ENCODE measurements around the gene IFIT1B. TPM values are rescaled to one million over a fixed set of nuclear protein-coding genes. Genes with fewer than 3 reads are reported as not detected.
A peak's percentile ranks its signal among the peaks of the same experiment; 100 is the strongest.
"Not testable (repeated sequence)": the region's sequence is repeated elsewhere in the genome, so short reads cannot be mapped to it uniquely, and the experiment has no call there.

The IFIT1B gene
- total RNA-seq, 1 experiment from 2014 or later = not detected

DNA sequence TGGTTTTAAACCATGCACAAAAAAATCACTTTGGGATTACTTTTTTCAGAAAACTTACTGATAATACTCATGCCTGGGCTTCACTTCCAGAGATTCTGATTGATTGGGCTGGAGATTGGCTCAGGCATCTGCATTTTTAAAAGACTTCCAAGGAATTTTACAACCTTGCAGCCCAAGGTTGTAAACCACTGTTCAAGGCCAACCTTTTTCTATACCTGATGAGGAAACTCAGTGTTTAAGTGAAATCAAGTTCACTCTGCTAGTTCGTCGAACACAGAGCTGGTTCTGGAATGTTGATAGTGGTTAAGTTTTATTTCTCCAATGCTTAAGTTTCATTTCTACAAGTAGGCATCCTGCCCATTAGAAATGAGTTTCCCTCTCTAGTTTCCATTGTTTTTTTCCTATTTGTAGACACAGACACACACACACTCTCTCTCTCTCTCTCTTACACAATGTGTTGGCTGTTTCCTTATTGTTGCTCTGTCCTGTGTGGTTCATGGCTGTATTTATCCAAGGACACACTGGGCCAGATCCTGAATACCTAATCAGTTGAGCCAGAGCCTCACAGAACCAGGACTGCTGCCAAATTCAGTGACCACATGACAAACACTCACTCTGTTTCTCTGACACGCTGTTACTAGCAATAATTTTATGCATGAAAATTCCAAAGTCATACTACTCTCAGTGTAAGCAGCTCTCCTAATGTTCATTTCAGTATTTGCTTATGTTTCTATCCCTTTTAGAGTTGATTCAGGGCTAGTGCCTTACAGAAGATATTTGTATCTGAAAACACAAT lies 3.7 kb upstream of the IFIT1B start:
- no peak for DNase-seq (ENCODE audit: extremely low read depth, low read depth)

DNA sequence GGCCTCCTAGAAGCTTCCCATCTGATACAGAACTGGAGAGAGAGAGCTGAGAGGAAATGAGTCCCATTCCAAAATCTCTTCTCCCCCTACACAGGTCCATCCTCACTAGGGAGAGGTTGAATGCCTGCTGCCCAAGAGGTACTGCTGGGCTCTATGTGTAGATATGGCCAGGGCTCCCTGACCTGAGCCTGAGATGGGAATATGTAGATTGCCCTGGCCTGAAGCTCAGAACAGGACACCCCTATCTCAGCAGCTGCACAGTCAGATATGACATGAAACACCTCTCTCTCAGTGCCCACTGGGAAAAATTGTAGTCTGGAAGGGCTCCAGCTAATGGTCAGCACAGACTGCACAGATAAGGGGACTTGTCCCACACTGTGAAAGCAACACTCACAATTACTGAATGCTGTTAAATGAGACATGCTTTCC lies 3.1 kb upstream of the IFIT1B start:
- no peak for DNase-seq (ENCODE audit: extremely low read depth, low read depth)

DNA sequence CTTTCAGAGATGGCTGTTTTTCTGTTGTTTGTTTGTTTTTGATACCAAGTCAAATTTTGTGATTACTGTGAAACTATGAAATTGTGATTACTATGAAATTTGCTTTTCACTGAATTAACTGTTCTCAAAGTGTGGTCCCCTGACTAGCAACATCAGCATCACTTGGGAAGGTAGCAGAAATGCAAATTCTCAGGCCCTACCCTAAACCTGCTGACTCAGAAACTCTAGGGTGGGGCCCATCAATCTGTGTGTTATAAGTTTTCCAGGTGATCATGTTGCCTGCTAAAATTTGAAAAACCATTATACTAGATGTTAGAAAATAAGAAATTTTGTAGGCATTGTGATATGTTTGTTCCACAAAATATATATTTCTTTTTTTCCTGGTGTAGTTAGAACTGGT lies 1.2 kb downstream of the IFIT1B start:
- DNase-seq (ENCODE audit: extremely low read depth, low read depth) = no peak

DNA sequence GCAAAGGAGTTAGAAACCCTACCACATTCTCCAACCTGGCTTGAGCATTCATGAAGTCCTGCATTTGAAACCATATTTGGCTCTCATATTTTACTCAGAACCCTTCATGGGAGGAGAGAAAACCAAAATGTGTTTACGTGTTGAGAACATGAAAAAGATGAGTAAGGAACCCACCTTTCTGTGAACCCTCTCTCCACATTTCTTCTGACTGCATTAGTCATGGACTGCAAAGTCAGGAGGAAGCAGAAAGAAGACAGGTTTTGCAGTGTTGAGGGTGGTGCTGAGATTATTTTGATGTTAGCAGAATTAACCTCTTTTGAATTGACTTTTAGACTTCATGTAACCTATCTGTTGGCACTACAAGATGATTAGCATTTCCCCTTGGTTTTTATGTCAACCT lies 4.9 kb downstream of the IFIT1B start:
- DNase-seq (ENCODE audit: extremely low read depth, low read depth) = no peak

DNA sequence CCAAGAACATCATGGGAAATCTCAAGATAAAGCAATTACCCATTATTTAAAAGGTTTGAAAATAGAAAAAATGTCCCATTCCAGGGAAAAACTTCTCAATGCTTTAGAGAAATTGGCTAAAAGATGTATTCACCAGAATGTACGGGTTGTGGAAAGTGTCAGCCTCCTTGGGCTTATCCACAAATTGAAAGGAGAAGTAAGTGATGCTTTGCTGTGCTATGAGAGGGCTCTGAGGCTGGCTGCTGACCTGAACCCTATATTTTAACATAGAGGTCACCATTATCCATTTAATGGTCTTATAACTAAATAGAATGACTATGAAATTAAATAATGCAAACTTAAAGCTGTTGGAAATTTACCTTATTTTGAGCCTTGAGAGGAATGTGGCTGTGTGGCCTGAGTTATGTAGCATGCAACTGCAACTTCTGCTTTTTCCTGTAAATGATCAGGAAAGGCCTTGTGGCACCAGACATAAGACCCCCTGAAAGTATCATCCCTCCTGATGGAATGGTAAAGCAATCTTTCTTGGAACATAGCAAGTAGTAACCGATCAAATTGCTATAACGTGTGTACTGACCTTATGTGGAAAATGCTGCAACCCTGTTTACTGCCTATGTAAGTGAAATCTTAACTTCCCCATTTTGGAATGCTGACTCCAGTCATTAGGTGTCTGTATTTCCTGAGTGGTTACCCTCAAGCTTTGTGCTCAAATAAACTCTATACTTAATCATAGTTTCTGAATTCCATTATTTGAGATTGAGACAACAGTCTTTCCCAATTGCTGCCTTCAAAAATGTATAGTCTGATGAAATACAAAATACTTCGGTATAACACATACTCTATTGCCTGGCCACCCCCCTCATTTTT lies 6.9 kb downstream of the IFIT1B start:
- DNase-seq (ENCODE audit: extremely low read depth, low read depth) = no peak

DNA sequence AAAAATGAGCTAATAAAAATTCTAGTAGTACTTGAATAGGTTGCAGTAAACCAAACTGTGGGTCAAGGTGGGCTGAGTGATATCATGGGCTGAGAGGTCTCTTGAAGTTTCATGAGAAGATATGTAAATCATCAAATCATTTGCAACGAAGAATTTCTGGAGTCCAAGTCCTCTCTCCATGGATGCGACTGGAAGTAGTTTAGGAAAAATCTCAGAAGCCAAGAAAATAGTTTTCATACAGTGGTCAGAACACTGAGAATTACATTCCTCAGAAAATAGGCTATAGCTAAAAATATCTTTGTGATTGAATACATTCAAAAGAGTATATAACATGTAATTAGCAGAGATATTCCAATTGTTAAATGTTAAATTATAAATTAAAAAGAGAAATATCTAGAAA lies 10.9 kb downstream of the IFIT1B start:
- no peak for DNase-seq (ENCODE audit: extremely low read depth, low read depth)

DNA sequence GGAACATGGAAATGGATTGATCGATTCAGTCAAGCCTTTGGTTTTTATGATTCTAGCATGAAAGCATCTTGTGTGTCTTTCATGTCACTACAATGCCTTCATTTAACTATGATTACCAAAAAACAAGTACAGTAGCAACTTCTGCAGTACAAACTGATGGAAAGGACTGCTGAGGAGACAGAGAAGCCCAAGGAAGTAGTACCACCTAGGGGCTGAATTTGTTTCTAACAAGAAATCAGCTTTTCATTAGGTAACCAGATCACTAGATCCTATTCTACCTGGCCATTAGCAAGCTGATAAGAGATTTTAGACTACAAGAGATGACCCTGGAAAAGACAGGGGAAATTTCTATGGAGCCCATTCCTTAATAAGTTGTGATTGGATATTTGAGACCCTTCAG lies 11.4 kb downstream of the IFIT1B start:
- peak; percentile 19 for DNase-seq (ENCODE audit: extremely low read depth, low read depth)

DNA sequence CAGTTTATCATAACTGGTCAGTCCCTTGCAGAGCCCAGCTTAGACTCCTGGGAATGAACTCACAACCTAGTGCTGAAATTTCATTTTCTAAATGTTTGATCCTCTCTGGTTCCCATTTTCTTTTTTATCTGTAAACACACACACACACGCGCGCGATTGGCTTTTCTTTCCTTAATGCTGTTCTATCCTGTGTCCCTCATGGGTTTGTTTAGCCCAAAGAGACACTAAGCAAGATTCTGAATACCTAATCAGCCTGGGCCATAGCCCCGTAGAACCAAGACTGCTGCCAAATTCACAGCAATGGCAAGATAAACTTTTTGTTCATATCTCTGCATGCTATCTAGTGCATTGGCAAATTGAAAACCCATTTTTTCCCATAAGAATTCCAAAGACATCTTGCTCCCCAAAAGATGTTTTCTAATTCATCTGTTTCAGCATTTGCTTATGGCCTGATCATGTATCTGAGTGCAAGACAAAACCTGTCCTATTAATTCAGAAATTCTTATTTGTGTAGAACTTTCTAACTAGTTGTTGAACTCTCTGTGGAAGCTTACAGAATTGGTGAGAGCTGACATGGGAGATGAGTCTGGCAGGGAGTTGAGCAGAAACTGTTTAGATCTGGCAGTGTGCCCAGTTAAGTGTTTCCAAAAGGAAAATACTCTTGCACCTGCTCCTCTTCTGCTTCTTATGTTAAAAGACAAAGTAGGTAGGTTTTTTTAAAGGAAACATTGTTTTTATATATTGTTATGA lies 12.8 kb downstream of the IFIT1B start:
- no peak for DNase-seq (ENCODE audit: extremely low read depth, low read depth)

DNA sequence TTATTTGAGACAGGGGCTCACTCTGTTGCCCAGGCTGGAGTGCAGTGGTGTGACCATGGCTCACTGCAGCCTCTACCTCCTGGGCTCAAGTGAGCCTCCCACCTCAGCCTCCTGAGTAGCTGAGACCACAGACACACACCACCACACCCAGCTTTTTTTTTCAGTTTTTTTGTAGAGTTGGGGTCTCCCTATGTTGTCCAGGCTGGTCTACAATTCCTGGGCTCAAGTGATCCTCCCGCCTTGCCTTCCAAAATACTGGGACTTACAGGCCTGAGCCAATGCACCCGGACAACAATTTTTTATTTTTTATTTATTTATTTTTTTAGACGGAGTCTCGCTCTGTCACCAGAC lies 13.3 kb downstream of the IFIT1B start:
- not testable (repeated sequence) for DNase-seq (ENCODE audit: extremely low read depth, low read depth)

DNA sequence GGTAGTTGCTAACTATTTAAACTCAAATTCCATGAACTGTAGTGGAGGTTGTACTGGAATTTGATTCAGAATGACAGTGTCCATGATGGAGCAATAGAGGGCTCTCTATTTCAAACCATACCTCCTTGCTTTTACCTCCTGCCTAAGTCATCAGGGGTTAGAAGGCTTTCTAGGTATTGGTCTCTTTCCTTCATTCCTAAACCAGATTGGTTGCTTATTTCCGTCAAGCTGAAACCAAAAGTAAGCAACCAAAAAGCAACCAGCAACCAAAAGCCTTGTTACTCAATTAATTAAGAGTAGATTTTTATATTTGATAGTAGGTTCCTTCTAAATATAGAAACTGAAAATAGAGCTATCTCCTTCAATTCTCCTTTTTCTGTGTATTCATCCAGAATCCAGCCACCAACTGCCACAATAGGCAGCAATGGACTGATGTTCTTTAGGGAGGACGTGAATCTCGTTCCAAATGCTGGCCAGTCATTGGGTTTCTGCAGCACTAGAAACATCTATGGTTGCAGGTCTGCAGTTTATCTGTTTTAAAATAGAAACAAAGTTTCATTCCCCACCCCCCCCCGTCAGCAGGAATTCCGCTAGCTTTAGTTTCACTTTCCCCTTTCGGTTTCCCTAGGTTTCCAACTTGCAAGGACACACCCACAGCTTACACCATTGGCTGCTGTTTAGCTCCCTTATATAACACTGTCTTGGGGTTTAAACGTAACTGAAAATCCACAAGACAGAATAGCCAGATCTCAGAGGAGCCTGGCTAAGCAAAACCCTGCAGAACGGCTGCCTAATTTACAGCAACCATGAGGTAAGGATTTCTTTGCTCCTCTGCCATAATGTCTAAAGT lies 14.3 kb downstream of the IFIT1B start, which contains the start of gene IFIT1:
IFIT1 (plus strand) TSS at position 717 of the 850 bp plus-strand sequence; CDS start at position 807, 90 bp downstream.
- peak; percentile 80 for DNase-seq (ENCODE audit: extremely low read depth, low read depth)

DNA sequence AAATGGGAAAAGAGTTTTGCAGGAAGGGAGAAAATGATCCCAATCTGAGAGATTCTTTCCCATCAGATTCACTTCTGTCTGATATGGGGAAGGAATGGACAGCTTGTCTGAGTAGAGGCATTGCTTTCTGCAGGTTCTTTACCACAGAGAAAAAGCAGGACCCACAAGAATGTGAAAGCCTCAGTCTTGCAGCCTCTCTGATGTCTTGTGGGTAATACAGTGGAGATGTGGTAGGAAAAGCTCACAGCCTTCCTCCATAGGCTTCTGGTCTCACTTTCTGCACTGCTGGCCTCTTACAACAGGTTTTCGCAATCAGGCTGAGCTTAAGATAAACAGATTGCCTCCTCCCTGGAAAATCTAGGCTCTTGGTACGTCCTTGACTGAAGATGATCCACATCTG lies 15.1 kb downstream of the IFIT1B start:
- DNase-seq (ENCODE audit: extremely low read depth, low read depth) = peak; percentile 18

DNA sequence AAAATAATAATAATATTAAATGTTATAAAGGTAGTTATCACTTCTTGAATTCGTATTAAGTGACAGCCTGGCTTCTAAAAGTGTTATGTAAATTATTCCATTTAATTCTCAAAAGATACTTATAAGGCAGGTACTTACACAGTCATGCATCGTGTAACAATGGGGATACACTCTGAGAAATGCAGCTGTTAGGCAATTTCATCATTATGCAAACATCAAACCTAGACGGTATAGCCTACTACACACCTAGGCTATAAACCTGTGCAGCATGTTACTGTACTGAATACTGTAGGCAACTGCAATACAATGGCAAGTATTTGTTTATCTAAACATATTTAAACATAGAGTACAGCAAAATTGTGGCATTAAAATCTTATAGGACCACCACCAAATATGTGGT lies 16.0 kb downstream of the IFIT1B start:
- DNase-seq (ENCODE audit: extremely low read depth, low read depth) = no peak

DNA sequence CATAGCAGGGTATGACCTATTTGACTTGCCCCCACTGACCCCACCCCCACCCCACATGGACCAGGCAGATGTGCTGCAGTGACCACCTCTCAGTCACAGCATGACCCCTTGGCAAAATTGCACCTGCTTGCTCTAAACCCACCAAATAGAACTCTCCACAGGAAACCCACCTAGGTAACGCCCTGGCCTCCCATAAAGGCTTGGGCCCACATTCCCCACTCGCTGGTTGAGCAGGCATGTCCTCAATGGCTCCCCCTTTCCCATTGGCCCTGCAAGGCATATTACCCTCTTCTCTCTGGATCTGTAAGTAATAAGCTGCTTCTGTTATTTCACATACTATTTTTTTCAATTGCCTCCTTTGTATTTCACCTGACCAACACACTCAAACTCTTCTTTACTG lies 17.3 kb downstream of the IFIT1B start:
- DNase-seq (ENCODE audit: extremely low read depth, low read depth) = no peak

DNA sequence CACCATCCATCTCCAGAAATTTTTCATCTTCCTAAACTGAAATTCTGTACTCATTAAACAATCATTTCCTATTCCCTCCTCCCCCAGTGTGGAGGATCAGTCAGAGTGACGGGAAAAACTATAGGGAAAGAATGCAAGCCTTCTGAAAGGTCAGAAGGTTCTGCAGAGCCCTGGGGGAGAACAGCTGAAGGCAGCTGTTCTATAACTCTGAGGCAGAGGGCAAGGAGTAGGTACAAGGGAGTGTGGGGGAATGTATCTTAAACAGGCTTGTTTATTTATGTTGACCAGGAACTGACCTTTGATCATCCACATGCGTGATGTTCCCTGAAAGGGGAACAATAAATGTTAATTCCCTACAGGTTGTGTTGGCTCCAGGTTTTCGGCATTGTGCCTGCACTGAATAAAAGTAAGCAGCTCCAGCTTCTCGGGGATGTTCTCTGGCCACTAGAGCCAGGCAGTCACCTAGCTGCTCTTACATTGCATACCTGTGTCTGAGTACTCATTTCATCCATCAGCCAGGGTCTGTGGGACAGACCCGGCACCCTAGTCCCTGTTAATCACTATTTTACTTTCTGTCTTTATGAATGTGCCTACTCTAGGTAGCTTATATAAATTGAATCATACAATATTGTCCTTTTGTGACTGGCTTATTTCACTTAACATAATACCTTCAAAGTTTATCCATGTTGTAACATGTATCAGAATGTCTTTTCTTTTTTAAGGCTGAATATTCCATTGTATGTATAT lies 20.3 kb downstream of the IFIT1B start:
- DNase-seq (ENCODE audit: extremely low read depth, low read depth) = no peak

DNA sequence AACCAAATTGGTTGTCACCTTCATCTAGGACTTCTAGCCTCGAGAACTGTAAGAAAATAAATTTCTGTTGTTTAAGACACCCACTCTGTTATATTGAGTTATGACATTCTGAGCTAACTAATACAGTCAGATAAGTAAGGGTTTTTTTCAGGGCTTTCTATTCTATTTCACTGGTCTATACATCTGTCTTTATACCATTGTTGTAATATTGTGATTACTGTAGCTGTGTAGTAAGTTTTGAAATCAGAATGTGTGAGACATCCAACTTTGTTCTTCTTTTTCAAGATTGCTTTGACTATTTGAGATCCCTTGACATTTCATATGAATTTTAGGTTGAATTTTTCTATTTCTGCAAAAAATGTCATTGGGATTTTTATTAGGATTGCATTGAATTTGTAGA lies 22.1 kb downstream of the IFIT1B start:
- DNase-seq (ENCODE audit: extremely low read depth, low read depth) = no peak

DNA sequence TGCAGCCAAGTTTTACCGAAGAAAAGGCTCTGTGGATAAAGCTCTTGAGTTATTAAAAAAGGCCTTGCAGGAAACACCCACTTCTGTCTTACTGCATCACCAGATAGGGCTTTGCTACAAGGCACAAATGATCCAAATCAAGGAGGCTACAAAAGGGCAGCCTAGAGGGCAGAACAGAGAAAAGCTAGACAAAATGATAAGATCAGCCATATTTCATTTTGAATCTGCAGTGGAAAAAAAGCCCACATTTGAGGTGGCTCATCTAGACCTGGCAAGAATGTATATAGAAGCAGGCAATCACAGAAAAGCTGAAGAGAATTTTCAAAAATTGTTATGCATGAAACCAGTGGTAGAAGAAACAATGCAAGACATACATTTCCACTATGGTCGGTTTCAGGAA lies 25.2 kb downstream of the IFIT1B start:
- no peak for DNase-seq (ENCODE audit: extremely low read depth, low read depth)

DNA sequence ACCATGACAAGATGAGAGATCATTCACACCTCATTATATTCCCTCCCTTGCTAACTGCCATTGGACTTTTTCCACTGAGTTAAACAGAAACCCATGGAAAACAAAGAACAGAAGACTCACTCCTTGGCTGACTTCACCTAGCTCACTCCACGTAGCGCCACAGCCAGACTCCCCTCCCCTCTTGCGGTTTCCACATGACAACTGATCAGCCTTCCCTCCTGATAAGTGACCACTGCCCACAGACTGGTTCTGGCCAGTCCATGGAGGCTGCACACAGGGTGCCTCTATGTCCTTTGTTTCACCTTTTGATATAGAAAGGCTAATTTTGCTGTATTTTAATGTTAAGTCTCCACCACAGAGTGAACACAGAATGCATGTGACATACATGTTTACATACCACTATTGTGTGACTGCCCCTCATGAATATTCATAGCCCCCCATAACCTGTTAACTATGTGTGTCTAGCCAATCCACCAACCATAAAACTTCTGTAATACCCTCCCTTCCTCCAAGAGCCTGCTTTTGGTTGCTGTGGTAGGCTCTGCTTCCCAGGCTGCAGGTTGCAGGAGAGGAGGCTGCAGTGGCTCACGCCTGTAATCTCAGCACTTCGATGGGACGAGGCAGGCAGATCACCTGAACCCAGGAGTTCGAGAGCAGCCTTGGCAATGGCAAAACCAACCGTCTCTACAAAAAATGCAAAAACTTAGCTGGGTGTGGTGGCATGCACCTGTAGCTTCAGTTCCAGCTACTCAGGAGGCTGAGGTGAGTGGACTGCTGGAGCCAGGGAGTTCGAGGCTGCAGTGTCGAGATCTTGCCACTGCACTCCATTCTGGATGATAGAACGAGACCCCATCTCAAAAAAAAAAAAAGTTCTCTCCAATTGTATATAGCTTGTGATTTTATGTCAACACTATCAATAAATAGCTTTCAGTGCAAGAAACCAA lies 26.5 kb downstream of the IFIT1B start:
- DNase-seq (ENCODE audit: extremely low read depth, low read depth) = no peak

DNA sequence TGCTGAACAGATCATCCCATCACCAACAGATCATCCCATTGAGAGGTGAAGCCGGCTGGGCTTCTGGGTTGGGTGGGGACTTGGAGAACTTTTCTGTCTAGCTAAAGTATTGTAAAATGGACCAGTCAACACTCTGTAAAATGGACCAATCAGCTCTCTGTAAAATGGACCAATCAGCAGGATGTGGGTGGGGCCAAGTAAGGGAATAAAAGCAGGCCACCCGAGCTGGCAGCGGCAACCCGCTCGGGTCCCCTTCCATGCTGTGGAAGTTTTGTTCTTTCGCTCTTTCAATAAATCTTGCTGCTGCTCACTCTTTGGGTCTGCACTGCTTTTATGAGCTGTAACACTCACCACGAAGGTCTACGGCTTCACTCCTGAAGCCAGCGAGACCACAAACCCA lies 28.3 kb downstream of the IFIT1B start:
- DNase-seq (ENCODE audit: extremely low read depth, low read depth) = not testable (repeated sequence)
